Caco-2 (cell line): ENCODE results near the gene CCDC188. TPM values are rescaled to one million over a fixed set of nuclear protein-coding genes. Genes with fewer than 3 reads are reported as not detected.

Experiments used
- BruUV-seq: library from RNA; stranded (reverse); fragments of 400-500 nt; replicated peaks from 2 replicates; lab custom pipeline; 2021; lab: Mats Ljungman, UMichigan
- CTCF ChIA-PET: fragments of 300-600 bp; sonication (Branson Sonifier 250); formaldehyde crosslinking; loops from one replicate; lab custom pipeline; 2022; ENCODE audit warnings: antibody characterized with exemption; lab: Charles Lee
- POLR2A ChIA-PET: fragments of 300-600 bp; sonication (Branson Sonifier 250); formaldehyde crosslinking; loops from one replicate; lab custom pipeline; 2022; ENCODE audit warnings: antibody characterized with exemption; lab: Charles Lee
- DNase-seq, 2 experiments: peaks; one replicate each; pipeline versions ENCODE4 v3.0.0 to v3.0.0-alpha.2; 2020 to 2022
- H3K27me3 ChIP-seq: replicated peaks from 2 replicates; pipeline ENCODE4 v1.6.0; 2011; ENCODE audit warnings: low read length; ENCODE audit not compliant: control insufficient read depth, insufficient read depth
- H3K36me3 ChIP-seq: 2 replicates; pipeline ENCODE4 v1.5.1; 2011; ENCODE audit warnings: low read length; ENCODE audit not compliant: control insufficient read depth, insufficient read depth
- H3K4me1 ChIP-seq: fragments of 250-450 bp; sonication (Bioruptor Pico); 2 replicates; pipeline ENCODE4 v1.5.1; 2020; ENCODE audit warnings: mild to moderate bottlenecking
- H3K4me3 ChIP-seq: 2 replicates; pipeline ENCODE4 v1.5.1; 2011; ENCODE audit warnings: low read depth, mild to moderate bottlenecking, control low read depth, low read length
- H3K9me3 ChIP-seq: fragments of 250-450 bp; sonication (Bioruptor Pico); 2 replicates; pipeline ENCODE4 v1.5.1; 2020; ENCODE audit warnings: mild to moderate bottlenecking, moderate library complexity
- H3K27ac Mint-ChIP-seq: one replicate; pipeline ENCODE4 v1.8.0; 2022; ENCODE audit warnings: mixed read lengths; ENCODE audit not compliant: unreplicated experiment
- H3K27me3 Mint-ChIP-seq: one replicate; pipeline ENCODE4 v1.8.0; 2022; ENCODE audit warnings: mixed read lengths; ENCODE audit not compliant: insufficient read depth, unreplicated experiment
- H3K36me3 Mint-ChIP-seq: one replicate; pipeline ENCODE4 v1.8.0; 2022; ENCODE audit warnings: mild to moderate bottlenecking, mixed read lengths; ENCODE audit not compliant: insufficient read depth, unreplicated experiment
- H3K4me1 Mint-ChIP-seq: one replicate; pipeline ENCODE4 v1.8.0; 2022; ENCODE audit warnings: low read depth, mixed read lengths; ENCODE audit not compliant: unreplicated experiment
- H3K4me3 Mint-ChIP-seq: one replicate; pipeline ENCODE4 v1.8.0; 2022; ENCODE audit warnings: mild to moderate bottlenecking, moderate library complexity, mixed read lengths; ENCODE audit not compliant: unreplicated experiment
- H3K9me3 Mint-ChIP-seq: one replicate; pipeline ENCODE4 v1.8.0; 2022; ENCODE audit warnings: mixed read lengths; ENCODE audit not compliant: unreplicated experiment
- intact Hi-C: fragments of 100-400 bp; cut with micrococcal nuclease; formaldehyde crosslinking; loops from one replicate; pipeline ENCODE4 v1.10.0; 2022; ENCODE audit not compliant: unreplicated experiment
- total RNA-seq: library from RNA; stranded (reverse); gene quantifications from 2 replicates; pipeline ENCODE4 v1.2.3, GENCODE V29; 2022
- TF ChIP-seq, protein P1 (sequence below), 2 experiments: fragments of 200-600 bp in 1 of 2; IDR thresholded peaks; 1 replicate in 1 of 2; 2 replicates in 1 of 2; pipeline versions ENCODE4 v1.5.1 to v1.8.0; 2011 to 2022; ENCODE audit warnings: antibody characterized with exemption in 1 of 2, control low read depth in 1 of 2, inconsistent platforms in 1 of 2, low read depth in 1 of 2, low read length in 1 of 2, mild to moderate bottlenecking in 1 of 2, moderate library complexity in 1 of 2; ENCODE audit not compliant: insufficient read depth in 1 of 2, severe bottlenecking in 1 of 2, unreplicated experiment in 1 of 2

Gene CCDC188
- total RNA-seq, 1 experiment from 2014 or later, result not detected

DNA sequence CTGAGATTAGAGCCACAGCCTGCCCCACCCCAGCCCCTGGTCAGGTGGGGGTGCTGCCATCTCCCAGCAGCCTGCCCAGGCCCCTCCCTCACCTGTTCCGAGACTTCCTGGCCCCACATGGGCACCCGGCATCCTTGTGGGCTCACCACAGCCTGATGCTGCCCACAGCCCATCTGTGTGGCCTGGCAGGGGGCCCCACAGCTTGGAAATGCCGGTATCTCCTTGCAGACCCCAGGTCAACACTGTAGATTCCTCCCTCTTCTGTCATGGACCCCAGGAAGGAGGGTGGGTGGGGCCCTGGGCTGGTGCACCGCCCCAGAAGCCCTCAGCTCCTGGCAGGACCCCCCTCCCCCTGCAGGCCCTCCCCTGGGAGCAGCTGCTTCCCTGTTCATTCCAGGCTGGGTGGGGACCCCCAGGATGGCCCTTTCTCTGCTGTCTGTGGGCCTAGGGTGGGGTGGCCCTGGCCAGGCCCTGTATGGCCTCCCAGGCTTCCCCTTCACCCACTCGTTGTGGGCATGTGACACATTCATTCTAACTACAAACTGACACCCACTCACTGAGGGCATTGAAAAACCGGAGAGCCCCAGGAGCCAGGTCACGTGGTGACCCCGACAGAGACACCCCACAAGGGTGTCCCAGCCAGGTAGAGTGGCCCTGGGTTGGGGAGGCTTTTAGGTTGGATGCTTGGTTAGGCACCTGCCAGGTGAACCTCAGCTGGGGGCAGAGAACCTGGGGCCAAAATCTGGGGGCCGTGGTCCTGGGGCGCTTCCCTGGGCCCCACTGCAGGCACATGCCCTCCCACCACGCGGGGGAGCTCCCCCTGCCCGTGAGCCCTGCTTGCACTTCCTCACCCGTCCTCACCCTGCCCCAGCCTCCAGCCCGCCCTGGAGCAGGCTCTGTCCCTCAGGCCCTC, 44.1 kb upstream of the CCDC188 start:
- POLR2A ChIA-PET, result no interaction called here

DNA sequence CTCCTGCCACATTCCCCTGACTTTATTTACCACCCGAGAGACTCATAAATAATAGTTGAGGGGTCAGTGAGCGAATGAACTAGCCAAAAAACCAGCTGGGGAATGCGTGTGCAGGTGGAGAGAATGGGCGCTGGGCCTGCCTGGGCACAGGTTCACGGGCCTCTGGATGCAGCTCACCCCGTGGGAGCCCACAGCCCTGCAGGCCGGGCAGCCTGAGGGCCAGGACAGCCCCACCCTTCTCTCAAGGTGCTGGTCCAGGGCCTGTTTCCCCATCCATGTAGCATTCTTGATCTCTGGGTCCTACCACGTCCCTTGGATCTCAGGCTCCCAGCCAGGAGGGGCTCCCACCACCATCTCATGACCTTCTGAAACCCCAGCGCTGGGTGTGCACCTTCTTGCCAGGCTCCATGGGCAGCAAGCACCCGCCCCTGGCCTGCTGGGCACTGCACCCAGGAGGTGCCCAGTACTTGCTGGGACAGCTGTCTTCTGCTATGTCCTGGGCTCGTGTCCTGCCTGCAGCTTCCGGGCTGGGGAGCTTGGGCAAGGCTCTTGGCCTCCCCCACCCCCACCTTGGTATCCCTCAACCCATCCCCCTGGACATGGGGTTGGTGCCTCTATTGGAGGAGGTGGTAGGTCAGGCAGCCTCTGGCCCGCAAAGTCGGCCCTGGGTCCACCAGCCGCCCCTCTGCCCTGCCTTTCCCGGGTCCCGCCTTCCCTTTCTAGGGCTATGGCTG, 43.1 kb upstream of the CCDC188 start:
- Histone ChIP-seq H3K9me3 (no peaks in the 10 kb centered on the region), H3K4me3 (no peak overlapping the region), H3K27me3 (no peaks in the 10 kb centered on the region), H3K36me3 (no peaks in the 10 kb centered on the region), H3K4me1 (no peaks in the 10 kb centered on the region)
- TF ChIP-seq, protein P1, sequence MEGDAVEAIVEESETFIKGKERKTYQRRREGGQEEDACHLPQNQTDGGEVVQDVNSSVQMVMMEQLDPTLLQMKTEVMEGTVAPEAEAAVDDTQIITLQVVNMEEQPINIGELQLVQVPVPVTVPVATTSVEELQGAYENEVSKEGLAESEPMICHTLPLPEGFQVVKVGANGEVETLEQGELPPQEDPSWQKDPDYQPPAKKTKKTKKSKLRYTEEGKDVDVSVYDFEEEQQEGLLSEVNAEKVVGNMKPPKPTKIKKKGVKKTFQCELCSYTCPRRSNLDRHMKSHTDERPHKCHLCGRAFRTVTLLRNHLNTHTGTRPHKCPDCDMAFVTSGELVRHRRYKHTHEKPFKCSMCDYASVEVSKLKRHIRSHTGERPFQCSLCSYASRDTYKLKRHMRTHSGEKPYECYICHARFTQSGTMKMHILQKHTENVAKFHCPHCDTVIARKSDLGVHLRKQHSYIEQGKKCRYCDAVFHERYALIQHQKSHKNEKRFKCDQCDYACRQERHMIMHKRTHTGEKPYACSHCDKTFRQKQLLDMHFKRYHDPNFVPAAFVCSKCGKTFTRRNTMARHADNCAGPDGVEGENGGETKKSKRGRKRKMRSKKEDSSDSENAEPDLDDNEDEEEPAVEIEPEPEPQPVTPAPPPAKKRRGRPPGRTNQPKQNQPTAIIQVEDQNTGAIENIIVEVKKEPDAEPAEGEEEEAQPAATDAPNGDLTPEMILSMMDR (IDR thresholded peaks at IDR 0.05; ENCODE audit: insufficient read depth in 1 of 2, low read depth in 1 of 2, low read length in 1 of 2, severe bottlenecking in 1 of 2, unreplicated experiment in 1 of 2), result no peak
- BruUV-seq, result no TSS peak
- Mint-ChIP-seq H3K36me3 (no peaks in the 10 kb centered on the region), H3K4me3 (no peak overlapping the region), H3K9me3 (no peaks in the 10 kb centered on the region), H3K4me1 (peaks cover 6% of the 10 kb centered on the region), H3K27me3 (peaks cover 4% of the 10 kb centered on the region), H3K27ac (no peak overlapping the region)
- POLR2A ChIA-PET, result no interaction called here
- CTCF ChIA-PET, result interaction anchor here (0.6 to 1.1 kb wide), 3 partner anchors 44 to 1196 kb away, joined by 3 read pairs; no protein-coding TSS in a partner anchor
- intact Hi-C loops, result no loop called here
- no peak for DNase-seq

More for the DNA sequence above, 44.1 kb upstream of the CCDC188 start:
- Mint-ChIP-seq H3K4me1 (peaks cover 6% of the 10 kb centered on the region), H3K27me3 (peaks cover 4% of the 10 kb centered on the region), H3K9me3 (no peaks in the 10 kb centered on the region), H3K4me3 (no peak overlapping the region), H3K27ac (no peak overlapping the region), H3K36me3 (no peaks in the 10 kb centered on the region)
- TF ChIP-seq, protein P1 (IDR thresholded peaks at IDR 0.05; ENCODE audit: insufficient read depth in 1 of 2, low read depth in 1 of 2, low read length in 1 of 2, severe bottlenecking in 1 of 2, unreplicated experiment in 1 of 2), result no peak
- BruUV-seq, result no TSS peak
- Histone ChIP-seq H3K36me3 (no peaks in the 10 kb centered on the region), H3K4me3 (no peak overlapping the region), H3K27me3 (no peaks in the 10 kb centered on the region), H3K9me3 (no peaks in the 10 kb centered on the region), H3K4me1 (no peaks in the 10 kb centered on the region)
- CTCF ChIA-PET, result interaction anchor here (0.6 kb wide), 1 partner anchor 45 kb away, joined by 3 read pairs; no protein-coding TSS in a partner anchor
- DNase-seq, result no peak
- intact Hi-C loops, result no loop called here
